ENCODE measurements around the gene ATP6V1B1.

DNA sequence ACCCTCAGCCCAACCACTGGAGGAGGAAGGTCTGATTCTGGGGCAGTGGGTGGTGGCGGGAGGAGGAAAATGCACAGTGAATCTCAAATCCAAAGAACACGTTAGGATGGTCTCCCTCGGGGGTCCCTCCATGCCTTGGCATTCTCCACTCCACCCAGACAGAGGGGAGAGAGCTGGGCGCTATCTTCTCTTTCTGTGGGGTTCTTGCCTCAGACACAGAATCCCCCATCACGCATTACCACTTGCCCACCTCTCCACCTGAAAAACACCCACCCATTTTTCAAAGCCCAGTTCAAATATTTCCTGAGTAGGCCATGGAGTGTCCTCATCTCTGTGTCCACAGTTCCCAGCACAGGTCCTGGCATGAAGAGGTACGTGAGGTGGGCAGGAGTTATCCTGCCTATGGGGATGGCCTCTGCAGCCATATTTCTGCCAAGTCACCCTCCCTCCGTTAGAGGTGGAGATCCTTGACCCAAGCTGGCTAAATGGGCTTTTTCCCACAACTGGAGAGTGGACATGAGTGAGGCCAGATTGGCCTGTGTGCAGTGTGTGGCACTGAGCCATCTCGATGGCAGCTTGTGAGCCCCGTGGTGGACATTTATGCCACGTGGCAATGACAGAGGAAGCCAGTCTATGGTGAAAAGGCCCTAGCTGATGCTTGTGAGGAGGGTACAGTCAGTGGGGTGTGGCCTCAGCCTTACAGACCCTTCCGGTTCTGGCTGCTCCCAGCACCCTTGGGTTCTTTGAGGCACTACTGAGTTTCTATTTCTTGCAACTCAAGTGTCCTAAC lies 68.5 kb downstream of the ATP6V1B1 start:
- no peak for TF ChIP-seq CTCF (IDR thresholded peaks at IDR 0.05)
- no peak for TF ChIP-seq POLR2A (IDR thresholded peaks at IDR 0.05)

Measured in esophagus squamous epithelium (tissue), 4 donors.